ENCODE measurements around the gene KLHDC7B.

- TF ChIP-seq EP300 (IDR thresholded peaks at IDR 0.05), result no peak
- TF ChIP-seq POLR2A (IDR thresholded peaks at IDR 0.05; ENCODE audit: low read depth), result no peak
- TF ChIP-seq POLR2AphosphoS5 (IDR thresholded peaks at IDR 0.05), result no peak
Observed at GRCh38 chr22:50581950-50582492, 36.3 kb downstream of the KLHDC7B start.
